Left renal pelvis (tissue), 4 donors: ENCODE data around the gene TNC. TPM values are rescaled to one million over a fixed set of nuclear protein-coding genes. Genes with fewer than 3 reads are reported as not detected.
A peak's percentile ranks its signal among the peaks of the same experiment; 100 is the strongest.

Experiments
- DNase-seq, 4 donors: peaks; one replicate each; pipeline ENCODE4 v3.0.0-alpha.2; 2013; ENCODE audit warnings: low read depth in 4 of 4, low spot score in 3 of 4
- polyA plus RNA-seq, 4 donors: library from polyadenylated mRNA; unstranded; fragments of 120-200 nt; gene quantifications; one replicate each; pipeline ENCODE4 v1.2.1, GENCODE V29; 2013; ENCODE audit not compliant: insufficient read length in 4 of 4

TNC gene
- polyA plus RNA-seq, 4 donors, result 228 to 410 (median 350) TPM

DNA sequence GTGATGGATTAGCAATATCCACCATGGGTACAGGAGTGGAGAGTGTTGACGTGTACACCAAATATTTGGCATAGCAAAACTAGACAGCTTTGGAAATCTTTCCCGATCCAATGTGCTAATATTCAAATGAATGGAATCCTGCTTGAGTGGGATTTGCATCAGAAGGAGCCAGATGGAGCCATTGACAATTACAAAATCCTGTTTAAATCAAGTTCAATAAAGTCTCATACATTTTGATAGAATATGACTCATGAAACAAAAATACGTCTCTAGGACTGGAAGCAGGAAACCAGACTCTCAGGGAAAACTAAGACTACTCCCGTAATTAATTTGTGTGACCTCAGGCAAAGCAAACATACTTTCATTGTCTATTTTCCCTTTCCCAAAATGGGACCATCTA, 13.0 kb downstream of the TNC start:
- DNase-seq, result no peak

DNA sequence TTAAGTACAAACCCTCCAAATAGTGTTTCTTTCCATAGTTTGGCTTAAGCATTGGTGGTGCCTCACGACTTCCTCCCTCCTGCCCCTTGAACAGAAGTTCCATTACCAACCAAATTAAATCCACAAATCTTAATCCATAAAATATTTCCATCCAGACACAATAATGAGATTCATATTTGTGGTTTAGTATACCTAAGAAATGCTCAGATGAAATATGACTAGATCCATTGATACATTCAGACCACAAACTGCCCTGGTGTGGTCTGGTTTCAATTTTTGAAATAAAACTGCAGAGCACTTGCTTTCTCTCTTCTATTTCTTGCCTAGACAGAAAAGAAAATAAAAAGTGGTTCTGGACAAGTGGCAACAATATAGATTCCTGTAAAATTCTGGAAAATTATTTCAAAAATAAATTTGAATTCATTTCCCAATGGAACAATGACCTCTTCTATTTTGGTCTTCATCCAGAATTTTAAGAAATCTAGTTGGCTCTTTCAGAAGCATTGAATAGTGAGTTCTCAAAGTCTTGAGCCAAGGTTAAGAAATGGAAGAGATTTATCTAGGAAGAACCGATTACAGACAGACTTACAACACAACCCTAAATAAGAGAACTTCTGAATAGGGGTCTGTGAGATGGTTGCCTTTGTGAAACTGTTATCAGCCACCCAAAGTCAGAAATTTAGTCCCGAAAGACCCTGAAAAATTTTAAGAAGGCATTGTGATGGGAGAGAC, 14.0 kb downstream of the TNC start:
- DNase-seq, result no peak

DNA sequence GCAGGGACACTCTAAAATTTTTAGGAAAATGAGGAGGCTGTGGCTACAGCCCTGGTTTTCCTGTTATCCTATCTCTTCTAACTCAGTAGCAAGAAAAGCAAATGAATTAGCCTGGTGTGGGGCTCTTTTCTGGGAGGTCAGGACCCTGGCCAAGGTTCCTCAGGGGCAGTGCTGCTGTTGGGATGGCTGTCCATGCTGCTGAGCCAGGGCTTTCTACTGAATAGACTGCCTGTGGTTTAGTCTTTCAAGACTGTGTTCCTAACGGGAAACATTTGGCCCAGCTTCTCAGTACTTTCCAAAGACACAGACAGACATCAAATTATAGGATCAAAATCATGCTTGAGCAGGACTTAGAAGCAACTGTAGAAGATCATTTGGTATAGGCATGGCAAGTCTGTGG, 18.1 kb downstream of the TNC start:
- no peak for DNase-seq

DNA sequence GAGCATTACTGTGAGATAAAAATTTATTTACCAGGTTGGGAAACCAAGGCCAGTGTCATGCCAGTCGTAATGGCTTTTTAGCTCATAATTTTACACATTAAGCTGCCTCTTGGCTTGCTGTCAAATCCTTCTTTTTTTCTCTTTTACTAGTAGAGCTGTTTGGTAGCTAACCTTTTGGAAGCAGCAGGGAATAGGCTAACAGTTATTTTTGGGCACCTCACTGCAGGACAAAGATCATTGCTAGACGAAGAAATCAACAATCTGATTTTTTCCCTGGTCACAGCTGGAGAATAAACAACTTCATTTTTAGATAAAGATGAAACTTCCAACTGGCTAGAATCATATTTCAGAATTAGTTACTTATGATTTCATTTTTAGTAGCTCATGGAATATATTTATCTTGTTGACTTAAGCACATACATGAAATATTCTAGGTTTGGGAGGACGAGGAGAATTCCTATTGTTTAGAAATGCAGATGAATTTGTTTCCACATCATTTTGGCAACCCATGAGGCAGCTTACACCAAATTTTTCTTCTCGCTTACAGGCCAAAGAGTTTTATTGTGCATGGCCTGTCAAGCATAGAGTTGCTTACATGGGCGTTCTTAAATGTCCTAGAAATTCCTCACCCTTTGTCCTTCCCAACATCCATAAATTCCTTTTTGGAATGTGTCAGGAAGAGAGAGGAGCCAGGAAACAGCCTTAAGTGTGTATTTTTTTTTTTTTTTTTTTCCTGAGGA, 19.6 kb downstream of the TNC start:
- peak in 1 of 4 donors; percentile 54 for DNase-seq

DNA sequence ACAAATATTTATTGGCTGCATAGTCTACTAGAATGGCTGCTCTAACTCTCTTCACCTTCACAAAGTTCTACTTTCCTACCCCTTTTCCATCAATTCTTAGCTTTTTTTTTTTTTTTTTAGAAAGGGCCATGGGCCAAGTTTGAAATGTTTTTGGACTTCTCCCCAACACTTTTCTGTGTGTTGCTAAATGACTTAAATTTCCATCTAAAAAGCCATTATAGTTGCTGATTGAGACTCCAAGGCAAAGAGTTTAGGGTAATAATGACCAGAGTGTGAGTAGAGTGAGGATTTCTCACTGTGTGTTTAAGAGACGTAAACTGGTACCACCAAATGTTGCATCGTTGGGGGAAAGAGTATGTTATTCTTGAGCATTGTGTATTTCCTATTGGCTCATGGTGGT, 24.4 kb downstream of the TNC start:
- no peak for DNase-seq

DNA sequence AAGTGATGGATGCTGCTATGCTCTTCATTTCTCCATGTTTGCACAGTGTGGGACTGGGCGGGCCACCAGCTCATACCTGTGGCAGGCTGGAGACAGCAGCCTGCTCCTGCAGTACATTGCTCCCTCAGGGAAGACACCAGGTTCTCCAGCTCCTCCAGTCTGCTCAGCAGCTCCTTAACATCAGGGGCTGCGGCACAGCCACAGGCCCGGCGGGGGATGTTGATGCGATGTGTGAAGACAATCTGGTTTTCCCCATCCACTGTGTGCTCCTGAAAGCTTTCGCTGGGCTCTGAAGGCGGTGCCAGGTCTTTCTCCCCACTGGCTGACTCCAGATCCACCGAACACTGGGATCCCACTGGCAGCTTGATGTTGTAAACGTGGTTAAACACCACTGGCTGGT, 27.5 kb downstream of the TNC start:
- DNase-seq, result no peak

DNA sequence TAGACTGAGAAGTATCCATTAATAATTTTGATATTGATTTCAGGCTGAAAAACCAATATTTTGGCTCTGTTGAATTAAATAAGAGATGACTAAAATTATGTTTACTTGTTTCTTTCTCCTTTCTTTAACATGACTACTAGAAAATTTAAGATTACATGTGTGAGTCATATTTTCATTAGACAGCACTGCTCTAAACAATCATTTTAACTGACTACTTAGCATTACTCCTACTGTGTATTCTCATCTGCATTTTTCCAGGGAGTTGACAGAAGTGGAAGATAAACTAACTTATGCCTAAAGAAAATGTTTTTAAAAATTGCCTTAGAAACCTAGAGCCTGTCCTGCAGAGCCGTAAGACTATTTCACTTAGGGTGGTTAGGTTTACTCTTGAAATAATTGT, 29.1 kb downstream of the TNC start:
- no peak for DNase-seq

DNA sequence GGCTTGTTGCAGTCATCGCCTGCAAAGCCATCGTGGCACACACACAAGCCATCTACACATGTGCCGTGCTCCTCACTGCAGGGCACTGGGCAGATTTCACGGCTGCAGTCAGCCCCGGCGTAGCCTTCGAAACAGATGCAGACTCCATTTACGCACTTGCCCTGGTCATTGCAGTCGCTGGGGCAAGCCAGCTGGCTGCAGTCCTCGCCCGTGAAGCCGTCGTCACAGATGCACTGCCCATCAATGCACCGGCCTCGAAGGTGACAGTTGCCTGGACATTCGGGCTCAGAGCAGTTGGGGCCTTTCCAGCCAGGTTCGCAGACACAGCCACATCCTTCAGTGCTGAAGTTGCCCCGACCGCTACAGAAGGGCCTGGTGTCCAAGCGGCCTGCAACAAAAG, 31.1 kb downstream of the TNC start:
- DNase-seq, result no peak

DNA sequence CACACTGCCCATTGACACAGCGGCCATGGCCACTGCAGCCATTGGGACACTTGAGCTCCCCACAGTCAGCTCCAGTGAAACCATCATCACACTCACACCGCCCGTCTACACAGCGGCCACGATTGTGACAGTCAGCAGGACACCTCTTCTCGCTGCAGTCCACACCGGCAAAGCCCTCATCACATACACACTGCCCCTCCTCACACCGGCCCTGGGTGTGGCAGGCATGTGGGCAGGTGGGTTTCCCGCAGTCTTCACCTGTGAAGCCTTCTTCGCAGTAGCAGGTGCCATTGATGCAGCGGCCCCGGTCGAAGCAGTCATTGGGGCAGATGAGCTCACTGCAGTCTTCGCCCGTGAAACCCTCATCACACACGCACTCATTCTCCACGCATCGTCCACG, 31.5 kb downstream of the TNC start:
- DNase-seq, result no peak

DNA sequence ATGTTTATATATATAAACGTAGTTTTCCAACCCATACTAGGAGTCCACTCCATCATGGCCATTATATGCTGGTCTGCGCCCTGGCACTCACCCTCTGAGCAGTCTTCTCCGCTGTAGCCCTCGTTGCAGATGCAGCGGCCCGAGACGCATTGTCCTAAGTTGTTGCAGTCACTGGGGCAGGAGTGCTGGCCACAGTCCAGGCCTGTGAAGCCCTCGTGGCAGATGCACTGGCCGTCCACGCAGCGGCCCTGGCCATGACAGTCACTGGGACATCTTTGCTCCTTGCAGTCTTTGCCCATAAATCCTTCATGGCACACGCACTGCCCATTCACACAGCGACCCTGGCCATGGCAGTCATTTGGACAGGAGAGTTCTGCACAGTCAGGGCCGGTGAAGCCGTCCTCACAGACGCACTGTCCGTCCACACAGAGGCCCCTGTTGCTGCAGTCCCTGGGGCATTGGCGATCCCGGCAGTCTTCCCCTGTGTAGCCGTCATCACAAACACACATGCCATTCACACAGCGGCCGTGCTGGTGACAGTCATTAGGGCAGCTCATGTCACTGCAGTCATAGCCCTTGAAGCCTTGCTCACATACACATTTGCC, 32.1 kb downstream of the TNC start:
- no peak for DNase-seq

DNA sequence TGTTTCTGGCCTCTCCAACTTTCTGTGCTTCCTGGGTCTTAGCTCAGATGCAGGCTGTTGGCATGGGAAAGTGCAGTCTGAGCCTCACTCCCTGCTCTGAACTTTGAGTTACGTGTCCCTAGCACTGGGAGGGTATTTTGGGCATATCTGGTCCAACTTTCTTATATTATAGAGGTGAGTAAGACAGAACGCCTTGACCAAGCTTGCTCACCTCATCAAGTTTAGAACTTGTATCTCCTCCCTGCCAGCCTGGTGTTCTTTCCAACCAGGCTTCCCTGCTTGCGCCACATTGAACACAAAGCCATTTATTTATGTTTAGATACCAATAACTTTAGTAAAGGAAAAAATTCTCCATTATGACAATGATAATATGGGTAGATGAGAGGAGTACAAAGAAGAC, 33.2 kb downstream of the TNC start:
- no peak for DNase-seq

DNA sequence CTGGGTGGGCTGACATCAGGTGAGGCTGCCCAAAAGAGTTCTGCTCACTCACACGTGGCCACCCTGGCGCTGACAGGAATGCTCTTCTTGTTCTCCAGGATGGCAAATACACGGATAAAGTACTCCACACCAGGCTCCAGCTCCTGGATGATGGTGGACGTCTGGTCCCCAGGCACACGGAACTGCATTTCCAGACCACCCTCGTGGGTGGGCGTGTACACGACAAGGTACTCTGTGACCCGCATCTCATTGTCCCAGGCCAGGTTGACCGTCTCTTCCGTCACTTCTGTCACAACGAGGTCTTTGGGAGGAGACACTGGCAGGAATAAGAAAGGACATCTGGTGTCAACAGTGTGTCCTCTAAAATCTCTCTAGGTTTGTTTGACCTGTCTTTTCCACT, 33.8 kb downstream of the TNC start:
- no peak for DNase-seq

DNA sequence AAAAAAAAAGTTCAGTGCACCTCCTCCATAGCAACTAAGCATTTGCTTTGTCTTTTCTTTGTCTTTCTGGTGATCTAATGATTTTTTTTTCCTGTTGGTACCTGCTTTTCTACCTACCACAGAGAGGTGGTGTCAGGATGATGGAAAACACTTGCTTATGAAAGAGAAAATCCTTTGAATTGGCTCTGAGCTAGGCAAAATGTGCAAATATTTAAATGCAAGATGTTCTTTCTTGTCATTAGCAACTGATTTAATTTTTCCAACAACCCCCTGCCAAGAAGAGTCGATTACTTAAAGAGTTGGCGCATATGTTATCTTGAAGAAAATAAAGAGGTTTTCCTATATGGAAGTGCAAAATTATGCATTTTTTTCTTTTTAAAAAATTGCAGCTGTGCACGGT, 37.7 kb downstream of the TNC start:
- no peak for DNase-seq

DNA sequence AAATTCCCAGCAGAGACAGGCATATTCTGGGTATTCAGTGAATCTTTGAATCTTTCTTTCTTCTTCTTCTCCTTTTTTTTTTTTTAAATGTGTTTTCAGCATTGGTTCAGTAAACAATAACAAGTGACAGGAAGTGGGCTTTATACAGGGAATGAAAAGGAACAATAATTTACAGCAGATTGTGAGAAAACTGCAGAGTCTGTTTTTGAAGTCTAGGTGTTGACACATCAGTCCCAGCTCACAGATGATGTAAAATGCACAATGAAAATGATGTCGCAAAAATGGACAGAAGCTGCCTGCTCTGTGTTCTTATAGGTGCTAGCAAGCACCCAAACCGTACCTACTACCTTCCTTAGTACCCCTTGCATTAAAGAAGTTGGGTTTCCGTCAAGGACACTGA, 38.8 kb downstream of the TNC start:
- DNase-seq, result no peak

DNA sequence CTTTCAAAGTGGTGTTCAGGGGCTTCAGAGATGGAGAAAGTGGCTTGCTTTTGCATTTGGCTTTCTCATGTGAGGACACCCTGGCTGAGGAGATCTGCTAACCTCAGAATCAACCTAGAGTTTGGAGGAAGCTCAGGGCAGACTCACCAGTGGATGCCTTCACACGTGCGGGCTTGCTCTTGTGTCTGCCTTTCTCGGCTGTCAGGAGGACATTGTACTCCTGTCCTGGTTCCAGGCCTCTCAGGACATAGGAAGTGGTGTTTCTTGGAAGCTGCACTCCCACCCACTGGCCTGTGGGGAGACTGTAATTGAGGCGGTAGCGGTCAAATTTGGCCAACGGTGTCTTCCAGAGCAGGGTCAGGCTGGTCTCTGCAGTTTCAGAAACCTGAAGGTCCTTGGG, 44.5 kb downstream of the TNC start:
- no peak for DNase-seq

DNA sequence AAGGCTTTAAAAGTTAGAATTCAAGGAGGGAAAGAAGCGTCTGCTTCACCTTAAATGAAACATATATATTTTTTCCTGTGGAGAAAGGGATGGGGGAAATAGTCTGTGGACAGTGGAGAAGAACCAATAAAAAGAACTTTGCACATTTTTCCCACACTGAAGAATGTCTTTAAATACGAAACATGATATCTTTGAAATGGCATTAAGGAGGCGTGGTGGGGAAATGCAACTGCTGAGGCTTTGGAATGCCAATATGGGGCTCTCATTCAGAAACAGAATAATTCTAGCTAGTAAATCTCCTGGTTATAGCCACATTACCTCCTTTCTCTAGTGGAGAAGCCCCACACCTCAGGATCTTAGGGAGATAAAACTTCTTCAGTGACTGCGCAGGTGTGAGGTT, 46.8 kb downstream of the TNC start:
- no peak for DNase-seq

DNA sequence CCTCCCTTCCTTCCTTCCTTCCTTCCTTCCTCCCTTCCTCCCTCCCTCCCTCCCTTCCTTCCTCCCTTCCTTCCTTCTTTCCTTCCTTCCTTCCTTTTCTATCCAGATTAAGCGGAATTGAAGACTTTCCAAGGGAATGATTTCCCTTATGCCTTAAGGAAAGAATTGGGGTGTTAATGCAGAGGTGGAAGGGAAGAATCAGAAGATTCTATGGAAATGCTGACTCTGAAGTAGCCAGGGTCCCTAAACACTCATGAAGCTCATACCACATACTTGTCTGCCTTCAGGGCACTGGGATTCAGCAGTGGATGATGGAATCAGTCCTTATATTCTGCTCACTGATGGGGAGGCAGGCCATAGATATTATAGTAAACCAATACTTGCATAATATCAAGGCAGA, 48.2 kb downstream of the TNC start:
- no peak for DNase-seq

DNA sequence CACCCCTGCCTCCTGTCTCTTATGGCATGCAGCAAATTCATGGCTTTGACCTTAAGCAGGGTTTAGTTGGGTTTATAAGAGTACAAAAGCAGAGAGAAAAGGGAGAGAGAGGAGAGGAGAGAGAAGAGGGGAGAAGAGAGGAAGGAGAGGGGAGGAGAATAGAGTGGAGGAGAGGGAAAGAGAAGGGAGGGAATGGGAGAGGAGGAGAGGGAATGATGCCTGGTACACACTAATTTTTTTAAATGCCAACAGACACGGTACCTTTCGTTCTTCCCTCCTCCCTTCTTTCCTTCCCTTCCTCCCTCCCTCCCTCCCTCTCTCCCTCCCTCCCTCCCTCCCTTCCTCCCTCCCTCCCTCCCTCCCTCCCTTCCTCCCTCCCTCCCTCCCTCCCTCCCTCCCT, 48.7 kb downstream of the TNC start:
- DNase-seq, result no peak

DNA sequence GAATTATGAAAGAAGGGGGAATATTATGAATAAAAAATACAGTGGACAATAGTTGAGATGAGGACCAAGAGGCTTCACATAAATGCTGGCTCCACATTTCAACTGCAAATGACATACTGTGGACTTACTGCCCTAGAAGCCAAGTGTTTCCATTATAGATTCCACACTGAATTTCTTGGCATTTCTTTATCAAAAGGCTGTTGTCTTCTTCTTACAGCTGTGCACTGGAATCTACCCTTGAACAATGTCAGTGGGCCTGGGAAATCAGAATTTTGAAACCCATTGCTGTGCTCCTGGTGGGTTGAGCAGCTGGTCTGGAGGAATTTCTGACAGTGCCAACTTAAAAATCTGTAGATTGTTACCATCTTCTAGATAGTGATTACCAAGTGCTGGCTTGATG, 49.9 kb downstream of the TNC start:
- DNase-seq, result no peak

DNA sequence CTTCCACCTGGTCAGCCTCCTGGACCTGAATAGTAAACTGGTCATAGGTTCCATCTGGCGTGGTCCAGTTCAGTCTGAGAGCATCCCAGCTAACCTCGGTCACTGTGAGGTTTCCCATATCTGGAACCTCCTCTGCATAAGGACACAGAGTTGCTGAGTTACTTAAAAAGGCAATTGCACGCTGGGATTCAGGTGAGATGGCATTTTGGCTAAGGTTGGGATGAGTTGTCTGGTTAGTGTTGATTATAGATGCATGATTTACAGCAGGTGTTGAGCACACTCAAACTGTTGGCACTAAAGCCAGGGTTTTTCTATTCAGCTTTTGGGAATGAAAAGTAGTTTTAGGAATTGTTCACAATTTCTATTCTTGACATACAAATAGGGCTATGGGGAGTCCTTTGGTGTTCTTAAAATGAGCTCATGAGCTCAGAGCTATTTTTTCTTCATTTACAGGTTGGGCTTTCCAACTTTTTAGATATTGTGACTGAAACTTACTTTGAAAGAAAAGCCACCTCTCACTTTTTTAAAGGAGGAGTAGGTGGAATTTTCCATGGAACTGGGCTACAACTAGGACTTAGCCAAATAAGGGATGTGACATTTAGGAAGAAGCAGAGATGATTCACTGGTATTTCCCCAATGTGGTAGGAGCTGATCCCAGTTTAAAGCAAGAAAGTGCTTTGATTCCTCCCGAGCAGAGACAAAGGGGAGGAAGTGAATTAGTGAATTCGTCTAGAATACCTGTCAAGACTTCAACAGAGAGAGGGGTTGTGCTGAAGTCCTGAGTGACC, 54.7 kb downstream of the TNC start:
- no peak for DNase-seq

DNA sequence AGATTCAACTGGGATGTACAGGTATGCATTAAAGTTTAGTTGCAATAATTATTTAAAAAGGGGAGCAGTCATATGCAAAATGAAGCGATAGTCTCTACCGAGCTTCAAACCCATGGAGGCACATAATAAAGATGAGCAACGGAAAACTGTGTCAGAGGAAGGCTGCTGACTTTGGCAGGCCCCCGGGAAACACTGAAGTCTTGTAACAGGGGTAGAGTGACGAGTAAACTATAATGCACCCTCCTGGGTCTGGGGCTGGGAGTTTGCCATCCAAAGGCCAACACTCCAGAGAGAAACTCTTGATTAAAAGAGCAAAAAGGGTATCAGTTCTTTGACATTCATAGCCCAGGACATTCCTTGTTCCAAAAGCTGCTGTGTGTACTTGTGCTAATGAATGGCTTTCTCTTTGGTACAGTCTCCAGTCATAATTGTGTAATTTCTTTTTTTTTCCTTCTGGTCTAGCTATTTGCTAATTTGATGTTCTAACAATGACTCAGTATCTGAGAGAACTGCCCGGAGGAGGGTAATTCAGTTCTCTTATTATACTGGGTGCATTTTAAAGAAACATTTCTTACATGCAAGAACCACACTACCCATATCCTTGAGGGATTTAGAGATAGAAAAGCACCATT, 59.2 kb downstream of the TNC start:
- DNase-seq, result no peak
